Measurements from ENCODE around the gene ZNF22.

DNA sequence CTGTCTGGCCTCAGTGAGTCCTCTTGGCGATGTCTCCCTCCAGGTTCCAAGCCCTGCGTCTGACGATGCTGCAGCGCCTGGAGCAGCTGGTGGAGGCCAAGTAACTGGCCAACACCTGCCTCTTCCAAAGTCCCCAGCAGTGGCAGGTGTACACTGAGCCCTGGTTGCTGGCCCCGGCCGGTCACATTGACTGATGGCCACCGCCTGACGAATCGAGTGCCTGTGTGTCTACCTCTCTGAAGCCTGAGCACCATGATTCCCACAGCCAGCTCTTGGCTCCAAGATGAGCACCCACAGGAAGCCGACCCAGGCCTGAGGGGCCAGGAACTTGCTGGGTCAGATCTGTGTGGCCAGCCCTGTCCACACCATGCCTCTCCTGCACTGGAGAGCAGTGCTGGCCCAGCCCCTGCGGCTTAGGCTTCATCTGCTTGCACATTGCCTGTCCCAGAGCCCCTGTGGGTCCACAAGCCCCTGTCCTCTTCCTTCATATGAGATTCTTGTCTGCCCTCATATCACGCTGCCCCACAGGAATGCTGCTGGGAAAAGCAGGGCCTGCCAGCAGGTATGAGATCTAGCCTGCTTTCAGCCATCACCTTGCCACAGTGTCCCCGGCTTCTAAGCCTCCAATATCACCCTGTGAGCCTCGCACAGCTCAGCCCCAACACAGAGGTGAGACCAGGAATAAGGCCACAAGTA is 7.3 kb upstream of the ZNF22 start:
- TF ChIP-seq, protein P1, sequence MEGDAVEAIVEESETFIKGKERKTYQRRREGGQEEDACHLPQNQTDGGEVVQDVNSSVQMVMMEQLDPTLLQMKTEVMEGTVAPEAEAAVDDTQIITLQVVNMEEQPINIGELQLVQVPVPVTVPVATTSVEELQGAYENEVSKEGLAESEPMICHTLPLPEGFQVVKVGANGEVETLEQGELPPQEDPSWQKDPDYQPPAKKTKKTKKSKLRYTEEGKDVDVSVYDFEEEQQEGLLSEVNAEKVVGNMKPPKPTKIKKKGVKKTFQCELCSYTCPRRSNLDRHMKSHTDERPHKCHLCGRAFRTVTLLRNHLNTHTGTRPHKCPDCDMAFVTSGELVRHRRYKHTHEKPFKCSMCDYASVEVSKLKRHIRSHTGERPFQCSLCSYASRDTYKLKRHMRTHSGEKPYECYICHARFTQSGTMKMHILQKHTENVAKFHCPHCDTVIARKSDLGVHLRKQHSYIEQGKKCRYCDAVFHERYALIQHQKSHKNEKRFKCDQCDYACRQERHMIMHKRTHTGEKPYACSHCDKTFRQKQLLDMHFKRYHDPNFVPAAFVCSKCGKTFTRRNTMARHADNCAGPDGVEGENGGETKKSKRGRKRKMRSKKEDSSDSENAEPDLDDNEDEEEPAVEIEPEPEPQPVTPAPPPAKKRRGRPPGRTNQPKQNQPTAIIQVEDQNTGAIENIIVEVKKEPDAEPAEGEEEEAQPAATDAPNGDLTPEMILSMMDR (conservative IDR thresholded peaks at IDR 0.05 in 1 of 2, IDR thresholded peaks at IDR 0.05 in 1 of 2; ENCODE audit: extremely low read depth in 1 of 2, insufficient read depth in 1 of 2, low read depth in 1 of 2, low read length in 2 of 2) = no peak
- TF ChIP-seq EZH2 (IDR thresholded peaks at IDR 0.05; ENCODE audit: borderline replicate concordance, low read length) = no peak
